ENCODE results near the gene SYT1. TPM values are rescaled to one million over a fixed set of nuclear protein-coding genes. Genes with fewer than 3 reads are reported as not detected.

Gene SYT1
- total RNA-seq, 2 donors from 2014 or later: 1.3 to 1.9 TPM

DNA sequence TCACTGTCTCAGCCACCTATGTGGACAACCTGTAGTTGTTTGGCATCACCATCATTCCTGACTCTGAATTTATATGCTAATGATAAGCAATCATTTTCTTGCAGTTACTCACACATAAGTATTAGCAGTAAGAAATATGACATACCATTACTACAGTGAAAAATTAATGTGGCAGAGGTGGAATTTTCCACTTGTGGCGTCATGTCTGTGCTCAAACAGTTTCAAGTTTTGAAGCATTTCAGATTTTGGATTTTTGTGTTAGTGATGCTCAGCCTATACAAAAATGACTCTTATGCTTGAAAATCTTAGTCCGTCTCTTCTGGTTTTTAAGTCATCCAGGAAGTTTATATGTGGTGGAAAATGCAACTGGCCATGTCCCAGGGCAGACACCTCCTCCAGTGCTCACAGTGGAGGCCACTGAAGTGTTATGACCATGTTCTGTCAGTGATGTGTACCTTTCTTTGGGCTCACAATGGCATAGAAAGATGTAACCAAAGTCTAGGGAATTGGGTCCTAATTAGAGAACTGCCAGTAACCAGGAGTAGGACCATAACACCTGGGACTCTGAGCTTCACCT is 220.6 kb downstream of the SYT1 start:
- H3K9me3 ChIP-seq: no peaks in the 10 kb centered on the region
- no peak overlapping the region for H3K27ac ChIP-seq
- no peak overlapping the region for H3K4me3 ChIP-seq
- ATAC-seq (ENCODE audit: insufficient number of reproducible peaks, low FRiP score, low read depth): no peak
- TF ChIP-seq, protein P1, sequence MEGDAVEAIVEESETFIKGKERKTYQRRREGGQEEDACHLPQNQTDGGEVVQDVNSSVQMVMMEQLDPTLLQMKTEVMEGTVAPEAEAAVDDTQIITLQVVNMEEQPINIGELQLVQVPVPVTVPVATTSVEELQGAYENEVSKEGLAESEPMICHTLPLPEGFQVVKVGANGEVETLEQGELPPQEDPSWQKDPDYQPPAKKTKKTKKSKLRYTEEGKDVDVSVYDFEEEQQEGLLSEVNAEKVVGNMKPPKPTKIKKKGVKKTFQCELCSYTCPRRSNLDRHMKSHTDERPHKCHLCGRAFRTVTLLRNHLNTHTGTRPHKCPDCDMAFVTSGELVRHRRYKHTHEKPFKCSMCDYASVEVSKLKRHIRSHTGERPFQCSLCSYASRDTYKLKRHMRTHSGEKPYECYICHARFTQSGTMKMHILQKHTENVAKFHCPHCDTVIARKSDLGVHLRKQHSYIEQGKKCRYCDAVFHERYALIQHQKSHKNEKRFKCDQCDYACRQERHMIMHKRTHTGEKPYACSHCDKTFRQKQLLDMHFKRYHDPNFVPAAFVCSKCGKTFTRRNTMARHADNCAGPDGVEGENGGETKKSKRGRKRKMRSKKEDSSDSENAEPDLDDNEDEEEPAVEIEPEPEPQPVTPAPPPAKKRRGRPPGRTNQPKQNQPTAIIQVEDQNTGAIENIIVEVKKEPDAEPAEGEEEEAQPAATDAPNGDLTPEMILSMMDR (IDR thresholded peaks at IDR 0.05): no peak
- DNase-seq (ENCODE audit: low spot score): no peak
- H3K36me3 ChIP-seq: no peaks in the 10 kb centered on the region
- no peaks in the 10 kb centered on the region for H3K4me1 ChIP-seq (ENCODE audit: control insufficient read depth in 1 of 2, low read depth in 2 of 2)
- H3K27me3 ChIP-seq (replicated peaks; ENCODE audit: insufficient read depth): no peaks in the 10 kb centered on the region

DNA sequence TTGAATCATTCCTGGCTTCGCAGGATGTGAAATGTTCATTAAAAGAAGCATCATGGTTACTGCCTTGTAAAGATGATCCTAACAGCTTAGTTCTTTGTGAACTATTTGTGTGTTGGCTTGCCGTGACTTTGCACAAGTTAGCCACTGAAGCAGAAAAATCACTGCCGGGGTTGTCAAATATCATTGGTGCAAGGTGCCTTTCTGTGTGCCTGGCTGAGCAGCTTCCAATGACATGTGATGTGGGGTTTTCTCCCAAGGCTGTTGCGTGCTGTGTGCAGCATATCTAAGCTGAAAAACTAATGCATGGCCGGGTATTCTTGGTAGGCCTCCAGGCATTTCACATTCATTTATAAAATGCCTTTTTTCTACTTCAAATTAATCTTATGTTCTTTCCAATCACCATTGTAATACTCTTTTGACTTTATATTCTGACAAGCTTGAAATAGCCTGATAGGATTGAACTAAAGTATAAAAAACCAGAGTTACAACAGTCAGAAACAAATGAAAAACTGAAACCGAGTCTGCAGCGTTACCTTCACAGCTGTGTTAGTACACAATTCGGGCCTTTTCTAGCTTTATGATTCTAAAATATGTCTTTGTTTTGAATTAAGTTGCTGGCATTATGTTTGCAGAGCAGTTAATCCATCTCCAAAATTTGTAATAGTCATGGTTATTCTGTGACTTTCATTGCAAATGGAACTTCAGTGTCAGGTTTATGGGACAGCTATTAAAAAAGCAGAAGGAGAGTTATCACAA is 222.1 kb downstream of the SYT1 start:
- H3K4me1 ChIP-seq (ENCODE audit: control insufficient read depth in 1 of 2, low read depth in 2 of 2): no peaks in the 10 kb centered on the region
- H3K27me3 ChIP-seq (replicated peaks; ENCODE audit: insufficient read depth): no peaks in the 10 kb centered on the region
- no peak overlapping the region for H3K27ac ChIP-seq
- no peaks in the 10 kb centered on the region for H3K9me3 ChIP-seq
- TF ChIP-seq, protein P1 (IDR thresholded peaks at IDR 0.05): no peak
- H3K36me3 ChIP-seq: no peaks in the 10 kb centered on the region
- no peak for ATAC-seq (ENCODE audit: insufficient number of reproducible peaks, low FRiP score, low read depth)
- no peak for DNase-seq (ENCODE audit: low spot score)
- H3K4me3 ChIP-seq: no peak overlapping the region

DNA sequence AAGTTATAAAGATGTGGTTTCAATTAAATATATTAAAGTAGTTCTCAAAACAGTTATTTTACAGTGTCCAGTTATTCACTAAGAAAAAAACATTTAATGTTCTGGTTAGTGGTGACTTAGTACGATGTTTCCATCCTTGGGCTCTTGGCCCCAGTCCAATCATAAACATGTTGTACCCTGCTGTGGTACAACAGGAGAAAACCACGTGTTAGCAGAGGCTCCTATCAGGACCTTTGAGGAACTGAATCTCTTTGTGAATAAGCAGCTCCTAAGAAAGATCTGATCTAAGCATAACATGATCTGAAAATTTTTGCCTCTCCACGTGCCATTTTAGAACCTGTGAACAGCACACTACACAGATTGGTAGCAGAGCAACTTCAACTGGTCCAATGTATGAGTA is 234.0 kb downstream of the SYT1 start:
- H3K27ac ChIP-seq: no peak overlapping the region
- ATAC-seq (ENCODE audit: insufficient number of reproducible peaks, low FRiP score, low read depth): no peak

DNA sequence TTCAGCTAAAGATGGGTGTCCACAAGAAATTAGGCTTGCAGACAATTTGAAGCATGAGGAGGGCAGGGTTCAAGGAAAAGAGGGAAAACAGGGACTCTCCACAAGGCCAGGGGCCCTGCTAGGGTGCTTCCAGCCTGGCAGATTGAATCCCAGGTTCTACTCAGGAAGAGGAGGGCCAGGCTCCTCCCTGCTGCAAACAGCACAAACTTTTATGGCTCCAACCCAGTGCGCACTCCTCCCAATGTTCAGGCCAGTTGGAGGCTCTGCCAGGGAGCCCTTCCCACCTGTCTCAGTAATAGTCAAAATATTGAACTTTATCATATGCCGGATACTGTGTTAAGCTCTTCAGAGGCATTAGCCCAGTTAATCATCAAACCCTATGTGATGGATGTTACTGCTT is 244.4 kb downstream of the SYT1 start:
- H3K4me3 ChIP-seq: no peak overlapping the region
- no peaks in the 10 kb centered on the region for H3K36me3 ChIP-seq
- H3K4me1 ChIP-seq (ENCODE audit: control insufficient read depth in 1 of 2, low read depth in 2 of 2): no peaks in the 10 kb centered on the region
- DNase-seq (ENCODE audit: low spot score) (no peak), ATAC-seq (ENCODE audit: insufficient number of reproducible peaks, low FRiP score, low read depth) (no peak)
- H3K27me3 ChIP-seq (replicated peaks; ENCODE audit: insufficient read depth): no peaks in the 10 kb centered on the region
- TF ChIP-seq, protein P1 (IDR thresholded peaks at IDR 0.05): no peak
- H3K27ac ChIP-seq: no peak overlapping the region
- H3K9me3 ChIP-seq: no peaks in the 10 kb centered on the region

More for the DNA sequence above, 234.0 kb downstream of the SYT1 start:
- Histone ChIP-seq H3K4me3 (no peak overlapping the region), H3K27me3 (replicated peaks; ENCODE audit: insufficient read depth) (no peaks in the 10 kb centered on the region), H3K9me3 (no peaks in the 10 kb centered on the region), H3K4me1 (ENCODE audit: control insufficient read depth in 1 of 2, low read depth in 2 of 2) (no peaks in the 10 kb centered on the region), H3K36me3 (no peaks in the 10 kb centered on the region)
- no peak for DNase-seq (ENCODE audit: low spot score)
- TF ChIP-seq, protein P1 (IDR thresholded peaks at IDR 0.05): no peak

DNA sequence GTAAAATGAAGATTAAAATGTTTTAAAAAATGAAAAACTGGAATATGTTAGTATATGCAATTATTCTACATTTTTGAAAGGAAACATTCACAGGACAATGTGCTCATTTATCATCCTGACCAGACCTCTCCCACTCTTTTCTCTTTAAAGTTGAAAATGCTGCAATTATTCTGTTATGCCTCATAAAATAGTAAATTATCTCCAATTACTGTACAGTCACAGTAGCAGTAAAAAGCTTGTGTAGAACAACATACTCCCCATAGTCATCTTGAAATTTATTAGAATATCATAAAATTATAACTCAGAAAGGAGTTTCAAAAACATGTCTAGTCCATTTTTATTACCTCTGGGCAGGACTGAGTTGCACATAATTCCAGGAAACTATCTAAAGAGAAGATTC is 250.3 kb downstream of the SYT1 start:
- DNase-seq (ENCODE audit: low spot score) (no peak), ATAC-seq (ENCODE audit: insufficient number of reproducible peaks, low FRiP score, low read depth) (no peak)
- TF ChIP-seq, protein P1 (IDR thresholded peaks at IDR 0.05): no peak
- Histone ChIP-seq H3K36me3 (no peaks in the 10 kb centered on the region), H3K27ac (no peak overlapping the region), H3K4me3 (no peak overlapping the region), H3K4me1 (ENCODE audit: control insufficient read depth in 1 of 2, low read depth in 2 of 2) (no peaks in the 10 kb centered on the region), H3K27me3 (replicated peaks; ENCODE audit: insufficient read depth) (no peaks in the 10 kb centered on the region), H3K9me3 (no peaks in the 10 kb centered on the region)

All from thoracic aorta (tissue), 2 donors.